Fibroblast of skin of right quadriceps (primary cell): ENCODE measurements around the gene PFKFB1.
"Not testable (repeated sequence)": the region's sequence is repeated elsewhere in the genome, so short reads cannot be mapped to it uniquely, and the experiment has no call there.

Experiments
- DNase-seq: peaks from one replicate; pipeline ENCODE4 v3.0.0-alpha.2; 2013

Gene PFKFB1

GRCh38 chrX:54992911-54993622 lies 921 bp downstream of the PFKFB1 start:
- no peak for DNase-seq

DNA sequence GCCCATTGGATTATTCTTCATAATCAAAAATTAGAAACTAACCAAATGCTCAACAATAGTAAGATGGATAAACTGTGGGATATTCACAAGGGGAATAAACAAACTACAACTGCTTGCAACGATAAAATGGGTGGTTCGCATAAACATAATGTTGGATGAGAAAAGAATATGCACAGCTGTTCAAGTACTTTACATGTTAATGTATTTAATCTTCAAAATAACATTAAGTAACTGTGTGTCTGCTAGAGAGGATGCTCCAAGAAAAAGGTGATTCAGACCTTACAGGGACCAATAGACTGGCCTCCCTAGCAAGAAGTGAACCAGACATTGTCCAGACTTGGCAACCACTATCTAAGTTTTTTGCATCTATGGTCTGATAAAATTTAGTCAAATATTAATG lies 2.3 kb downstream of the PFKFB1 start:
- DNase-seq = no peak

GRCh38 chrX:54983306-54983705 lies 10.7 kb downstream of the PFKFB1 start:
- not testable (repeated sequence) for DNase-seq

- DNase-seq = no peak
Measured at GRCh38 chrX:54980334-54980733, 13.7 kb downstream of the PFKFB1 start.

GRCh38 chrX:54979432-54979831 lies 14.6 kb downstream of the PFKFB1 start:
- DNase-seq = no peak

DNA sequence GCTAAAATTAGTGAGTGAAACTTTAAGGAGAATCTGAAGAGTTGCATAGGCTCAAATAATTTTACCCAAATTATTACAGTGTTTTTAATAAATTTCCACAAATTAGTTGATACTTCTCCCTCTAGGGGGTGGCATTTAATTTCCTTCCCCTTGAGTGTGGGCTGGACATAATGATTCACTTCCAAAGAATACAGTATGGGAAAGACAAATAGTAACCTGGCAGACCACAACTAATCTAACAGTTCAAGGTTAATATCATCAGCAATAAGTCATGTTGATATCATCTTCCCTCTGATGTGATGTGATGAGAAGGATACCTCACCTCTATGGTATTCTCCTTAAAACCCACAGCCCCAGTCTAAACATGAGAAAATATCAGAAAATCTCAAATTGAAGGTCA lies 15.5 kb downstream of the PFKFB1 start:
- peak; percentile 3 for DNase-seq

DNA sequence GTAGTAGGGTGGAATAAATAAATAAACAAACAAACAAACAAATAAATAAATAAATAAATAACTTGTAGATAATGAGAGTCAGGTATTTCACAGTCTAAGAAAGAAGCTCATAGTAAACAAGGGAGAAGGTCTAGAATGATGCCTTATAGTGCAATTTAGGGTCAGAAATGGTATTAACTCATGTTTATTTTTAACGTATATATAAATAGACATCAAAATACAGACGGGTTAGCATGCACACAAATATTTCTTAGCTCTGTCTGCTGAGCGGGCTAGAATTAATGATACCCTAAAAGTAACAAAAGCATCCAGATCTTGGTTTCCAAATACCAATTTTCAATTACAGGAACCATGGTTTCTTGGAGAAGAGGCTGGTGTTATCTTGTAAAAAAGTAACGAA lies 16.6 kb downstream of the PFKFB1 start:
- DNase-seq = no peak

DNA sequence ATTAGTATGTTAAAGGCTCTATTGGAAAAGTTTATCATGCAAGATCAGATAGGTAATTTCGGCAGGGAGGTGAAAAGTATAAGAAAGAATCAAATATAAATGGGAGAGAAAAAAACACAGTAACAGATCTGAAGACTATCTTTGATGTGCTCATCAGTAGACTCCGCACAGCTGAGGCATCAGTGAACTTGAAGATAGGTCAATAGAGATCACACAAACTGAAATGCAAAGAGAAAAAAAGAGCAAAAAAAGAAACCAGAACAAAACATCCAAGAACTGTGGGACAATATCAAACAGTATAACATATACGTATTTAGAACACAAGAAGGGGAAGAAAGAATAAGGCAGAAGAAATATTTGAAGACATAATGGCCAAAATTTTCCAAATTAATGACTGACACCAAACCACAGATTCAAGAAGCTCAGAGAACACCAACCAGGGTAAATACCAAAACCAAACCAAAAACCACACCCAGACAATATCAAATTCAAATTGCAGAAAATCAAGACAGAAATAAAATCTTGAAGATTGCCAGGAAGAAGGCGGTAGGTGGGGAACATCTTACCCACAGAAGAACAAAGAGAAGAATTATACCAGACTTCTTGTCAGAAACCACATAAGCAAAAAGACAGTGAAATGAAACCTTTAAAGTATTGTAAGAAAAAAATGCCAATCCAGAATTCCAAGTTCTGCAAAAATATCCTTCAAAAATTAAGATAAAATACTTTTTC lies 29.1 kb downstream of the PFKFB1 start:
- DNase-seq = no peak

DNA sequence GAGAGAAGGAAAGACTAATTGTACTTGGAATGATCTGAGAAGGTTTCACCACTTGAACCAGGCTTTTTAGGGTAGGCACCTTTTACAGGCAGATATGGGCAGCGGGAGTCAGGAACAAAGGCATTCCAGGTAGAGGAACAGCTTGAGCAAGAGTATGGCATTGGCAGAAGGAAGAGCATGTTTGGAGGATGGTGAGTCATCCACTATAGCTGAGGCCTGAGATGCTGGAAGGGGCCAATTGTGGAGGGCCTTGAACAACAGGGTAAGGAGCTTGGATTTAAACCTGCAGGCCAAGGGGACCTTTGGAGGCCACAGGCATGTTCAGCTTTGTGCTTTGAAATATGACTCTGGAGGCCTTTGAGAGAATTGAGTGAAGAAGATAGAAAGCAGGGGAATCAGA lies 32.2 kb downstream of the PFKFB1 start:
- DNase-seq = no peak

- DNase-seq = no peak
Measured at GRCh38 chrX:54950730-54951375, 43.1 kb downstream of the PFKFB1 start.

- DNase-seq = no peak
Measured at GRCh38 chrX:54945224-54945623, 48.8 kb downstream of the PFKFB1 start.

- DNase-seq = no peak
Measured at GRCh38 chrX:54944816-54945215, 49.2 kb downstream of the PFKFB1 start.

- no peak for DNase-seq
Measured at GRCh38 chrX:54937416-54937815, 56.6 kb downstream of the PFKFB1 start.

GRCh38 chrX:54935306-54935705 lies 58.7 kb downstream of the PFKFB1 start:
- DNase-seq = no peak

DNA sequence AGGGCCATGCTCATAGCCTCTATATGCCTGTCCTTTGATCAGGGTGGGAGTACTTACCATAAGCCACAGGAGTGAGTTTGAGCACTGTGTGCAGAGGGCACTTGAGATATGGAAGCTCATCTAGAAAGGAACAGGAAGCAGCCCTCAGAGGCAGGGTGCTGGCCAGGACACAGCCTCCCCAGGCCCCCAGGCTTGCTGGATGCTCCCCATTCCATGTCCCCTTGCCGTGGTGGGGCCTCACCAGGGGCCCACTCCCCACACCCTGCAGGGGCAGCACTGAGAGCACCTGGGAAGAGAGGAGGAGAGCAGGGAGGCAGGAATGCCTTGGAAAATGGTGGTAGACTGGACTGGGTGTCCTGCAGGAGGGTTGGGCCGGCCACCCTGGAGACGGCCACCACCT lies 59.1 kb downstream of the PFKFB1 start:
- DNase-seq = no peak

- no peak for DNase-seq
Measured at GRCh38 chrX:54934058-54934457, 59.9 kb downstream of the PFKFB1 start.

DNA sequence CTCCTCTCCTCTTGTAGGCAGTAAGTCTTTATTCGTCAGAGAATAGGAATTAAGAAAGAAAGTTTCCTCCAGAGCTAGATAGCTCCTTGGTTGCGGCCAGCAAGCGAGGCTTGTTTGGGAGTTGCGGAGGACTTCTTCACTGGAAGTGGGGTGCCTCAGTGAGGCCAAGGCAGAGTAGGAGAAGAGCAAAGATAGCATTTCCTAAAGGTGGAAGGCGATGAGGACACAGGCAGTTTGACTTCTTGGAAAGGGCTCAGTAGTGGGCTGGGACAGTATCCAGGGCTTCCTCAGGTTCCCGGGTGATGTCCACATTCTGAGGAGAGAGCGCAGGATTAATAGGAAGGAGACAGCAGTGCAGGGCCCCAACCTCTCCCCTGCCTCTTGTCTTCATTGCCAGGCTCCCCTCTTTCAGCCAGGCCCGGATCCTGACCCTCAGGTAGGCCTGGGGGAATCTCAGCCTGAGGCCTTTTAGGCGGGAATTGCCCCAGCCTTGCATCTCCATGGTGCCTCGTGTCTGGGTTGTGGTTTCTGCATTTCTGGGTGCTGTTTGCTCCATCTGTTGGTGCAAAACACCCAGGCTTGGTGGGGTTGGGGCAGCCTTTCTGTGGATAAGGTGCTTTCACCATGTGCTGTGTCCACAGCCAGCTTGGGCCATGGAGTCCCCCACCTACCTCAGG lies 60.7 kb downstream of the PFKFB1 start:
- no peak for DNase-seq

- no peak for DNase-seq
Measured at GRCh38 chrX:54931107-54931506, 62.9 kb downstream of the PFKFB1 start.

- no peak for DNase-seq
Measured at GRCh38 chrX:54930291-54931049, 63.5 kb downstream of the PFKFB1 start.

- no peak for DNase-seq
Measured at GRCh38 chrX:54928876-54929275, 65.1 kb downstream of the PFKFB1 start.

DNA sequence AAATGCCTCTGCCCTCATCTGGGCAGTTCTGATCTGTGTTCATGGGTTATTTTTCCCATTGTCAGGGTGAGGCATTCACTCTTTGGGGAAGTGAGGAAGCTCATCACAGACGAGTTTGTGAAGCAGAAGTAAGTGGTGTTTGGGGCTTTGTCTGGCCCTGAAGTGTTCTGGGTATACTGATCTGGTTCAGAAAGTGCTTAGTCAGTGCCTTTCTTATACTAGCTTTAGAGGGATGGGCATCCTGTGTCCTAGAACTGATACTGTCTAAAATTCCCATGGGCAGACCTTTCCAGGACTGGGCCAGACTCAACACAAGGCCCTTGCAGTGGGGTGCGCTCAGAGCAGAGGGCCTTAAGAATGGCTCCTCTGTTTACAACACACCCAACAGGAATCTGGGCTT lies 67.0 kb downstream of the PFKFB1 start:
- no peak for DNase-seq

GRCh38 chrX:54923376-54923775 lies 70.6 kb downstream of the PFKFB1 start:
- DNase-seq = no peak

DNA sequence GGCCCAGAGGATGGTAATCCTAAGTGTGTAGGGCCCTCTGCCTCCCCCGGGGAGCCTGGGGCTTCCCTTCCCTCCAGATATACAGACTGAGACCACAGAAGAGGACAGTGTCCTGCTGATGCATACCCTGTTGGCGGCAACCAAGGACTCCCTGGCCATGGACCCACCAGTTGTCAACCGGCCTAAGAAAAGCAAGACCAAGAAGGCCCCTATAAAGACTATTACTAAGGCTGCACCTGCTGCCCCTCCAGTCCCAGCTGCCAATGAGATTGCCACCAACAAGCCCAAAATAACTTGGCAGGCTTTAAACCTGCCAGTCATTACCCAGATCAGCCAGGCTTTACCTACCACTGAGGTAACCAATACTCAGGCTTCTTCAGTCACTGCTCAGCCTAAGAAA lies 71.4 kb downstream of the PFKFB1 start:
- DNase-seq = no peak
